ENCODE measurements around the gene SDHA.
"Not testable (repeated sequence)": the region's sequence is repeated elsewhere in the genome, so short reads cannot be mapped to it uniquely, and the experiment has no call there.

The SDHA gene

GRCh38 chr5:252546-252945 lies 34.4 kb downstream of the SDHA start:
- no peak for TF ChIP-seq CTCF (IDR thresholded peaks at IDR 0.05)
- H3K27ac ChIP-seq, result peak overlapping the region in 1 of 2 donors; percentile 1
- no peak for DNase-seq (ENCODE audit: low spot score)
- H3K4me3 ChIP-seq, result no peak overlapping the region

- not testable (repeated sequence) for DNase-seq (ENCODE audit: low spot score); H3K27ac ChIP-seq; H3K4me3 ChIP-seq
Measured at GRCh38 chr5:254322-254721, 36.2 kb downstream of the SDHA start.

DNA sequence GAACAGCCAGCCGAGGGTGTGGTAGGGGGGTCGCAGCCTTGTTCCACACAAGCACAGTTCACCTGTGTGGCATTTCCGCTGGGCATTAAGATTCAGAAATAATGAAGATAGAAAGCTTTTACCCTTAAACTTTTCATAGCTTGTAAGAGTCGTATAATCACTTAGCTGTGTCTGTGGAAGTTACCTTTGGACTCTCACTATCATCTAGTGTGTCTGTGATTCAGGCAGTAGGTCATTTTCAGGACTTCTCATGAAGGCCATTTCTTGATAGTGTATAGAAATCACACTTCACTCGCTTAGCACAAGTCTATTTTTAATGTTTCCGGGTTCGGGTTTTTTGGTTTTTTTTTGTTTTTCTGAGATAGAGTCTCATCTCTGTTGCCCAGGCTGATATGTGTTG lies 37.0 kb downstream of the SDHA start:
- not testable (repeated sequence) for H3K4me3 ChIP-seq; H3K27ac ChIP-seq; DNase-seq (ENCODE audit: low spot score)

DNA sequence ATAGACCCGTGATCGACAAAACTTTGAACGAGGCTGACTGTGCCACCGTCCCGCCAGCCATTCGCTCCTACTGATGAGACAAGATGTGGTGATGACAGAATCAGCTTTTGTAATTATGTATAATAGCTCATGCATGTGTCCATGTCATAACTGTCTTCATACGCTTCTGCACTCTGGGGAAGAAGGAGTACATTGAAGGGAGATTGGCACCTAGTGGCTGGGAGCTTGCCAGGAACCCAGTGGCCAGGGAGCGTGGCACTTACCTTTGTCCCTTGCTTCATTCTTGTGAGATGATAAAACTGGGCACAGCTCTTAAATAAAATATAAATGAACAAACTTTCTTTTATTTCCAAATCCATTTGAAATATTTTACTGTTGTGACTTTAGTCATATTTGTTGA lies 38.2 kb downstream of the SDHA start:
- H3K27ac ChIP-seq; DNase-seq (ENCODE audit: low spot score); H3K4me3 ChIP-seq: not testable (repeated sequence)

GRCh38 chr5:257148-257547 lies 39.0 kb downstream of the SDHA start:
- no peak for TF ChIP-seq CTCF (IDR thresholded peaks at IDR 0.05)
- DNase-seq (ENCODE audit: low spot score), result no peak
- no peak overlapping the region for H3K27ac ChIP-seq
- H3K4me3 ChIP-seq, result no peak overlapping the region

- DNase-seq (ENCODE audit: low spot score); H3K4me3 ChIP-seq: not testable (repeated sequence)
- peak overlapping the region in 1 of 2 donors; percentile 71 for H3K27ac ChIP-seq
Measured at GRCh38 chr5:263275-263974, 45.3 kb downstream of the SDHA start.

DNA sequence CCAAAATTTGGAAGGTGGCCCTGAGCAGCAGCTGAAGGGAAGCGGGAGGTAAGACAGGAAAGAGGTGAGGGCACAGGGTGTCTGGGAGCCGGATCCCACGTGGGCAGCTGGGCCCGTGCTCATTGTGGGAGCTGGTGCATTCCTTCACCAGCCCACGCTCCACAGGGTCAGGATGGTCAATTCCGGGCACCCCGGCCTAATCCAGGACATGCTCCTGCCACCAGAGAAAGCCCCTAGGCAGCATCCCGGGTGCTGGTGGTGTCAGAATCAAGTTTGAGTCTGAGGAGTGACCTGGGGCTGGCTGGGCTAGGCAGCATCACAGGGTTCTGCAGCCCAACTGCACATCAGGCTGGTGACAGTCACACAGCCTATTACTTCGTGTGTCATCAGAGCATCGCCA lies 46.2 kb downstream of the SDHA start:
- no peak for DNase-seq (ENCODE audit: low spot score)
- Histone ChIP-seq H3K4me3 (no peak overlapping the region), H3K27ac (peak overlapping the region in 1 of 2 donors; percentile 61)
- no peak for TF ChIP-seq CTCF (IDR thresholded peaks at IDR 0.05)

DNA sequence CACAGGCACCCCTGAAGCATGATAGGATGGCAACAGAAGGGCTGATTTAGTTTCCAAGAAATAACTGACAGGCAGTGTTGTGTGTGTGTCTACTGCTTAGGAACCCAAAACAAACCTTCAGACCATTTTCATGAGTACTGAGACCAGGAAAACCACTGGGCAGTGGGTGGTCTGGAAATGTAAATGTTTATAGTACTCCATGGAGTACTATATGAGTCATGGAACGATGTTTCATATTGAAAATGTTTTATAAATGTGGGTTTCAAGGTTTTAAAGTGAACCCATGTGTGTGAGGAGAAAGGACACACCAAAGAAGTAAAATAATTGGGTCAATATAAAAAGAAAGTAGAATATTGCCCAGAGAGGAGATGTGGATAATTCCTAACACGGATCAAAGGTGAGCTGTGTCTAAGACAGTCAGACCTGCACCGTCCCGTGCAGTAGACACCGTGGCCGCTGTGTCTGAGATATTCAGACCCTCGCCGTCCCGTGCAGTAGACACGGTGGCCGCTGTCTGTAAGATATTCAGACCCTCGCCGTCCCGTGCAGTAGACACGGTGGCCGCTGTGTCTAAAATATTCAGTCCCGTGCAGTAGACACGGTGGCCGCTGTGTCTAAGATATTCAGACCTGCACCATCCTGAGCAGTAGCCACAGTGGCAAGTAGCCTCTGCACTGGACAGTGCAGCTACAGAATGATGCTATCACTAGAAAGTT lies 48.3 kb downstream of the SDHA start:
- not testable (repeated sequence) for H3K4me3 ChIP-seq; H3K27ac ChIP-seq; DNase-seq (ENCODE audit: low spot score)

DNA sequence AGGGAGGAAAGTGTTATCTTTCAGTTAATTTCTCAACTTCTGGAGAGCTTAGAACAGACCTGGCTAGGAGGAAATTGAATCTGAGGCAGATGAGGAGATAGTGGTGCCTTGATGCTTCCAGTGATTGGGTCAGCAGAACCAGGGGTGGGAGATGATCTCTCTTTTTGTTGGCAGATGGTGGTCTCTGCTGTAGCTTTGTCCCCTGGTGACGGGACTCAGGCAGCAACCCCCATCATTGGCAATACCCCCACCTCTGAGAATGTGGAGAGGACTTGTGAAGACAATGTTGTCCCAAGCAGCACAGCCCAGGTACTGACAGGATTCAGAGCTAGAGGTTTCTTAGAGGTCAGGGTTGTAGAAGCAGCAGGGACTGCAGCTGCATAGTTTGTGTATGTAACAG lies 49.6 kb downstream of the SDHA start:
- H3K4me3 ChIP-seq, result no peak overlapping the region
- no peak for TF ChIP-seq CTCF (IDR thresholded peaks at IDR 0.05)
- no peak overlapping the region for H3K27ac ChIP-seq
- no peak for DNase-seq (ENCODE audit: low spot score)

DNA sequence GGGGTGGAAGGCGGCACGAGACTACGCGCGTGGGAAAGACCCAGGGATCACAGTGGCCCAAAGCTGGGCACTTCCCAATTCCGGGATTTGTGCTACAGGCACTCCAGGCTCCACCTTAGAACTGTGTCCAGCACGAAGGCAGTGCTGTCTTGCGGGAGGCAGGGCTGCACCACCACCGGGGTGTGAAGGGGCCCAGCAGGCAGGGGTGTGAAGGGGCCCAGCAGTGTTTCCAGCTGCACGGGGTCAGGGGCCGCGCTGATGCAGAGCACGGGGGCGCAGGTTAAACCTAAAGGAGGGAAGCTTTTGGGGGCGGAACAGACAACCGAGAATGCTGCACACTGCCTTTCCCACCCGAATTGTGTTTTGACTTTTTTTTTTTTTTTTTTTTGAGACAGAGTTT lies 52.2 kb downstream of the SDHA start:
- no peak for DNase-seq (ENCODE audit: low spot score)
- TF ChIP-seq CTCF (IDR thresholded peaks at IDR 0.05), result no peak
- no peak overlapping the region for H3K4me3 ChIP-seq
- H3K27ac ChIP-seq, result no peak overlapping the region

DNA sequence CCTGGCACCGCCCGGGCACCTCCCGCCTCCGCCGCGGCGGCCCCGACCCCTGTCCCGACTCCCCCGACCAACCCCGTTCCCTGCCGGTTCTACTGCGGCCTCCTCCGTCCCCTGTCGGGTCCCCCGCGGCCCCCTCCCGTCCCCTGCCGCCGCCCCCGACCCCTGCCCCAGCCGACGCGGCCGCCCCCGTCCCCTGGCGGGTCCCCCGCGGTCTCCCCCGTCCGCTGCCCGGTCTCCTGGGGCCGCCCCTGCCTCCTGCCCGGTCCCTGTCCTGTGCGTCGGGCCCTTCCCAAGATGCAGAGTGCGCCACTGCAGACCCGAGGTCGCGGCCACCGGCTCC lies 53.7 kb downstream of the SDHA start:
- Histone ChIP-seq H3K27ac (peak overlapping the region; percentile 68 to 89), H3K4me3 (peak overlapping the region; percentile 97)
- not testable (repeated sequence) for DNase-seq (ENCODE audit: low spot score)

DNA sequence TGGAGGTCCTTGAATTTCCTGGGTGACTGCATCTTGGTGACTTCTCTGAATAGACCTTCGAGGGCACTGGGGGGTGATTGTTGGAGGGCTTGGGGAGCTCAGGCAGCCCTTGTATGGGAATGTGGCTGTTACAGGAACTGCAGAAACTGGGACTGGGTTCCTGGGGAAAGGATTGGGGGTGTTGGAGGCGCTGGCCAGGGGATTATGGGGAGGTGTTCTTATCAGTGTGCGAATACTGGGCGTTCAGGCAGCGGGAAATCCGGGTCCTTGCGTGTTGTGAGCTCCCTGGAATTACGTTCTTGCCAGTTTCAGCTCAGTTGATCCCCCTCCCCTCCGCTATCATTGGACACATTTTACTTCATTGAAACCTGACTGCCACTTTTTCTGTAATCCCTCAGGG lies 55.0 kb downstream of the SDHA start:
- peak overlapping the region; percentile 97 for H3K4me3 ChIP-seq
- not testable (repeated sequence) for H3K27ac ChIP-seq; DNase-seq (ENCODE audit: low spot score)

- DNase-seq (ENCODE audit: low spot score); H3K4me3 ChIP-seq; H3K27ac ChIP-seq: not testable (repeated sequence)
Measured at GRCh38 chr5:273491-273890, 55.4 kb downstream of the SDHA start.

All from coronary artery (tissue), 2 donors.